IMR-90 (cell line): ENCODE measurements around the gene BCL2L13. TPM values are rescaled to one million over a fixed set of nuclear protein-coding genes. Genes with fewer than 3 reads are reported as not detected.

Source experiments
- ATAC-seq: fragments of 200-7000 bp; cut with Tn5 transposase; 2 replicates; pipeline ENCODE4 v1.9.1; 2020; ENCODE audit warnings: low read depth, mild to moderate bottlenecking, moderate library complexity
- BruUV-seq: library from RNA; stranded (reverse); fragments of 400-500 nt; replicated peaks from 2 replicates; lab custom pipeline; 2021; lab: Mats Ljungman, UMichigan
- CTCF ChIA-PET: fragments of 300-600 bp; formaldehyde crosslinking; extraction: SDS; loops from one replicate; lab custom pipeline; 2021; ENCODE audit warnings: antibody characterized with exemption; lab: Yijun Ruan, JAX
- POLR2A ChIA-PET: fragments of 300-600 bp; sonication (Branson Sonifier 250); formaldehyde crosslinking; loops from one replicate; lab custom pipeline; 2022; ENCODE audit warnings: antibody characterized with exemption; ENCODE audit not compliant: unreplicated experiment; lab: Charles Lee
- DNase-seq: peaks from one replicate; pipeline ENCODE4 v3.0.0; 2013
- H2AFZ ChIP-seq: replicated peaks from 2 replicates; pipeline ENCODE3; 2013; ENCODE audit warnings: low read length, mild to moderate bottlenecking; ENCODE audit not compliant: poor library complexity
- H2AK5ac ChIP-seq: 2 replicates; pipeline ENCODE4 v1.6.1; 2013; ENCODE audit warnings: low read depth, low read length, inconsistent platforms
- H2AK9ac ChIP-seq: replicated peaks from 2 replicates; pipeline ENCODE3; 2013; ENCODE audit warnings: mild to moderate bottlenecking, low read depth, low read length, moderate library complexity; ENCODE audit not compliant: poor library complexity
- H2BK120ac ChIP-seq: 2 replicates; pipeline ENCODE4 v1.6.1; 2013; ENCODE audit warnings: low read depth, low read length, inconsistent platforms
- H2BK15ac ChIP-seq: 3 replicates; pipeline ENCODE4 v1.6.1; 2013; ENCODE audit warnings: low read depth, low read length, inconsistent platforms
- H2BK20ac ChIP-seq: 2 replicates; pipeline ENCODE4 v1.6.1; 2013; ENCODE audit warnings: low read depth, mild to moderate bottlenecking, inconsistent platforms, low read length, moderate library complexity
- H2BK5ac ChIP-seq: 2 replicates; pipeline ENCODE4 v1.6.1; 2013; ENCODE audit warnings: mild to moderate bottlenecking, low read depth, low read length, inconsistent platforms; ENCODE audit not compliant: poor library complexity, severe bottlenecking
- H3K14ac ChIP-seq: replicated peaks from 2 replicates; pipeline ENCODE4 v1.6.1; 2013; ENCODE audit warnings: low read depth, low read length, inconsistent platforms
- H3K18ac ChIP-seq: 2 replicates; pipeline ENCODE4 v1.6.1; 2013; ENCODE audit warnings: low read depth, low read length, control low read depth
- H3K23ac ChIP-seq: 2 replicates; pipeline ENCODE4 v1.6.1; 2013; ENCODE audit warnings: low read depth, low read length, inconsistent platforms
- H3K27ac ChIP-seq: 2 replicates; pipeline ENCODE4 v1.5.1; 2013; ENCODE audit warnings: mild to moderate bottlenecking, control low read depth, low read length; ENCODE audit not compliant: insufficient read depth
- H3K27me3 ChIP-seq: 2 replicates; pipeline ENCODE4 v1.6.1; 2013; ENCODE audit warnings: low read length; ENCODE audit not compliant: control insufficient read depth, insufficient read depth
- H3K36me3 ChIP-seq: 2 replicates; pipeline ENCODE4 v1.6.1; 2013; ENCODE audit warnings: low read length, mixed read lengths; ENCODE audit not compliant: control insufficient read depth, insufficient read depth
- H3K4ac ChIP-seq: 2 replicates; pipeline ENCODE4 v1.6.1; 2013; ENCODE audit warnings: low read depth, low read length, inconsistent platforms
- H3K4me1 ChIP-seq: 2 replicates; pipeline ENCODE4 v1.6.1; 2013; ENCODE audit warnings: low read length, mixed read lengths; ENCODE audit not compliant: control insufficient read depth, insufficient read depth
- H3K4me2 ChIP-seq: 2 replicates; pipeline ENCODE4 v1.6.1; 2013; ENCODE audit warnings: low read depth, mild to moderate bottlenecking, control low read depth, low read length, moderate library complexity
- H3K4me3 ChIP-seq: 2 replicates; pipeline ENCODE4 v1.5.1; 2013; ENCODE audit warnings: low read depth, mild to moderate bottlenecking, control low read depth, low read length, moderate library complexity; ENCODE audit not compliant: insufficient read depth
- H3K56ac ChIP-seq: 2 replicates; pipeline ENCODE4 v1.6.1; 2013; ENCODE audit warnings: low read length, inconsistent platforms; ENCODE audit not compliant: insufficient read depth; ENCODE audit errors: extremely low read depth
- H3K79me1 ChIP-seq, 2 experiments: 2 replicates each; pipeline ENCODE4 v1.6.1; 2013; ENCODE audit warnings: low read length in 2 of 2, inconsistent platforms in 1 of 2, low read depth in 1 of 2
- H3K9ac ChIP-seq: 2 replicates; pipeline ENCODE4 v1.6.1; 2013; ENCODE audit warnings: low read depth, low read length, control low read depth
- H3K9me1 ChIP-seq: 2 replicates; pipeline ENCODE4 v1.6.1; 2013; ENCODE audit warnings: low read length, inconsistent platforms; ENCODE audit not compliant: insufficient read depth
- H3K9me3 ChIP-seq: 2 replicates; pipeline ENCODE4 v1.6.1; 2013; ENCODE audit warnings: low read length; ENCODE audit not compliant: control insufficient read depth, insufficient read depth
- H4K20me1 ChIP-seq: 2 replicates; pipeline ENCODE4 v1.6.1; 2013; ENCODE audit warnings: low read length, inconsistent platforms; ENCODE audit not compliant: insufficient read depth
- H4K5ac ChIP-seq: 2 replicates; pipeline ENCODE4 v1.6.1; 2013; ENCODE audit warnings: mild to moderate bottlenecking, low read depth, low read length, control low read depth
- H4K8ac ChIP-seq, 2 experiments: 2 replicates each; pipeline ENCODE4 v1.6.1; 2013; ENCODE audit warnings: low read depth in 2 of 2, low read length in 2 of 2, control low read depth in 1 of 2, inconsistent platforms in 1 of 2
- H4K91ac ChIP-seq: 2 replicates; pipeline ENCODE4 v1.6.1; 2013; ENCODE audit warnings: low read depth, low read length, inconsistent platforms; ENCODE audit not compliant: insufficient read depth
- BHLHE40 ChIP-seq: fragments of 150-350 bp; IDR thresholded peaks from 2 replicates; pipeline ENCODE4 v1.6.1; 2016; ENCODE audit warnings: mild to moderate bottlenecking, low read depth, low read length
- CEBPB ChIP-seq: IDR thresholded peaks from 2 replicates; pipeline ENCODE4 v1.6.1; 2012; ENCODE audit warnings: low read depth, low read length, improper control_type of control experiment
- CHD1 ChIP-seq: IDR thresholded peaks from 2 replicates; pipeline ENCODE4 v1.6.1; 2012; ENCODE audit warnings: low read depth, low read length, improper control_type of control experiment
- CTCF ChIP-seq: conservative IDR thresholded peaks from 2 replicates; pipeline ENCODE4 v1.5.1; 2012; ENCODE audit warnings: mild to moderate bottlenecking, low read depth, low read length, improper control_type of control experiment
- ELK1 ChIP-seq: fragments of 150-350 bp; IDR thresholded peaks from 2 replicates; pipeline ENCODE4 v1.6.1; 2016; ENCODE audit warnings: low read depth, mild to moderate bottlenecking, low read length, moderate library complexity, borderline replicate concordance
- FOS ChIP-seq: fragments of 150-350 bp; IDR thresholded peaks from 2 replicates; pipeline ENCODE4 v1.6.1; 2016; ENCODE audit warnings: low read depth, low read length
- MAFK ChIP-seq: IDR thresholded peaks from 2 replicates; pipeline ENCODE4 v1.6.1; 2012; ENCODE audit warnings: low read depth, low read length, improper control_type of control experiment
- MAZ ChIP-seq: IDR thresholded peaks from 2 replicates; pipeline ENCODE4 v1.6.1; 2012; ENCODE audit warnings: low read depth, mild to moderate bottlenecking, low read length, improper control_type of control experiment, moderate library complexity, borderline replicate concordance
- MXI1 ChIP-seq: IDR thresholded peaks from 2 replicates; pipeline ENCODE4 v1.6.1; 2012; ENCODE audit warnings: low read depth, mild to moderate bottlenecking, low read length, moderate library complexity, borderline replicate concordance
- NFE2L2 ChIP-seq: fragments of 150-350 bp; IDR thresholded peaks from 2 replicates; pipeline ENCODE4 v1.6.1; 2016; ENCODE audit warnings: low read depth, mild to moderate bottlenecking, low read length
- POLR2A ChIP-seq: IDR thresholded peaks from 2 replicates; pipeline ENCODE4 v1.6.1; 2012; ENCODE audit warnings: mild to moderate bottlenecking, low read depth, low read length
- RAD21 ChIP-seq: IDR thresholded peaks from 2 replicates; pipeline ENCODE4 v1.6.1; 2012; ENCODE audit warnings: low read length, improper control_type of control experiment
- RCOR1 ChIP-seq: IDR thresholded peaks from 2 replicates; pipeline ENCODE4 v1.6.1; 2012; ENCODE audit warnings: mild to moderate bottlenecking, low read length, improper control_type of control experiment; ENCODE audit not compliant: insufficient replicate concordance
- RFX5 ChIP-seq: IDR thresholded peaks from 2 replicates; pipeline ENCODE4 v1.8.0; 2012; ENCODE audit warnings: low read depth, mild to moderate bottlenecking, low read length, moderate library complexity
- SMC3 ChIP-seq: fragments of 150-350 bp; IDR thresholded peaks from 2 replicates; pipeline ENCODE4 v1.6.1; 2016; ENCODE audit warnings: low read depth, mild to moderate bottlenecking, antibody characterized with exemption, low read length, moderate library complexity
- USF2 ChIP-seq: fragments of 150-350 bp; IDR thresholded peaks from 2 replicates; pipeline ENCODE4 v1.6.1; 2017; ENCODE audit warnings: mild to moderate bottlenecking, antibody characterized with exemption, low read length, low read depth
- WGBS, 2 experiments: methylation state at CpG; one replicate each; pipeline versions ENCODE4 v1.1.5 to v1.1.7; 2013; ENCODE audit warnings: missing lambda C conversion rate in 2 of 2; ENCODE audit not compliant: insufficient read length in 1 of 2; ENCODE audit errors: extremely low coverage in 2 of 2; 5-methylcytosine and 5-hydroxymethylcytosine counted together
- dilution Hi-C: fragments of 300-500 bp; cut with HindIII; formaldehyde crosslinking; loops from one replicate; pipeline ENCODE4 v1.14.3; 2018; ENCODE audit warnings: low sequenced_read_pairs; ENCODE audit not compliant: unreplicated experiment
- in situ Hi-C: fragments of 300-500 bp; cut with MboI; formaldehyde crosslinking; loops from 3 replicates; pipeline ENCODE4 v1.14.3; 2019; ENCODE audit warnings: low sequenced_read_pairs, inconsistent platforms, mixed read lengths
- intact Hi-C: fragments of 100-400 bp; cut with micrococcal nuclease; formaldehyde crosslinking; loops from 2 replicates; pipeline ENCODE4 v1.10.0; 2022
- polyA plus RNA-seq, 3 experiments: library from polyadenylated mRNA; depleted of rRNA; stranded (reverse); fragments of >200 nt; gene quantifications; 2 replicates each; pipeline ENCODE4 v1.2.3, GENCODE V29; 2012; ENCODE audit warnings: low replicate concordance in 1 of 3
- total RNA-seq: library from RNA; depleted of rRNA; stranded (reverse); fragments of >200 nt; gene quantifications from 2 replicates; pipeline ENCODE4 v1.2.3, GENCODE V29; 2012

Gene BCL2L13
- total and polyA plus RNA-seq, 2 of the 4 experiments (the other 2 are of a cell fraction) = 42.6 to 86.7 TPM

- no peak overlapping the region for H2BK15ac ChIP-seq
- no peak overlapping the region for H2BK5ac ChIP-seq
- peaks cover 49% of the 10 kb centered on the region for H3K36me3 ChIP-seq
- no peak overlapping the region for H3K18ac ChIP-seq
- no peak overlapping the region for H2BK20ac ChIP-seq
- no peaks in the 10 kb centered on the region for H3K4me1 ChIP-seq
- CTCF ChIA-PET = no interaction called here
- BruUV-seq = TSS peak; percentile 93
- no peak overlapping the region for H3K23ac ChIP-seq
- H2BK120ac ChIP-seq = no peak overlapping the region
- no peak for ATAC-seq
- H4K20me1 ChIP-seq = no peaks in the 10 kb centered on the region
- H3K27me3 ChIP-seq = no peaks in the 10 kb centered on the region
- no peak overlapping the region for H3K14ac ChIP-seq
- H2AK9ac ChIP-seq = no peak overlapping the region
- H3K9me1 ChIP-seq = no peaks in the 10 kb centered on the region
- dilution Hi-C loops (no loop called here), intact Hi-C loops (no loop called here), in situ Hi-C loops (no loop called here)
- peaks cover 0 to 4% of the 10 kb centered on the region in 2 experiments; a peak in 1 of 4 replicates for H3K79me1 ChIP-seq
- H3K4ac ChIP-seq = no peak overlapping the region
- no peak overlapping the region for H3K27ac ChIP-seq
- no peak overlapping the region for H3K56ac ChIP-seq
- POLR2A ChIA-PET = no interaction called here
- H4K8ac ChIP-seq = no peak overlapping the region
- H3K4me2 ChIP-seq = no peak overlapping the region
- H4K91ac ChIP-seq = no peak overlapping the region
- WGBS, 2 experiments = no CpG with 5 or more reads among the region's 5 CpGs
- H2AFZ ChIP-seq = no peak overlapping the region
- H3K9ac ChIP-seq = no peak overlapping the region
- DNase-seq = no peak
- no peak overlapping the region for H4K5ac ChIP-seq
- TF ChIP-seq BHLHE40 (no peak), RAD21 (no peak), RFX5 (no peak), RCOR1 (no peak), MXI1 (no peak), MAFK (no peak), MAZ (no peak), USF2 (no peak), NFE2L2 (no peak), ELK1 (no peak), FOS (no peak), CTCF (no peak), CHD1 (no peak), SMC3 (no peak), POLR2A (no peak), CEBPB (no peak)
- H2AK5ac ChIP-seq = no peak overlapping the region
- H3K4me3 ChIP-seq = no peak overlapping the region
- no peaks in the 10 kb centered on the region for H3K9me3 ChIP-seq
Measured at GRCh38 chr22:17592201-17592600, 46.4 kb upstream of the BCL2L13 start.
